ENCODE measurements around the gene TUBB1. TPM values are rescaled to one million over a fixed set of nuclear protein-coding genes. Genes with fewer than 3 reads are reported as not detected.
A peak's percentile ranks its signal among the peaks of the same experiment; 100 is the strongest.
"Not testable (repeated sequence)": the region's sequence is repeated elsewhere in the genome, so short reads cannot be mapped to it uniquely, and the experiment has no call there.

TUBB1 gene
- polyA plus RNA-seq, 1 experiment, result 0.01 TPM

- Histone ChIP-seq H3K27me3 (ENCODE audit: control insufficient read depth, insufficient read depth, low read length) (no peaks in the 10 kb centered on the region), H3K4me3 (ENCODE audit: low read depth, low read length) (peak overlapping the region; percentile 86), H3K36me3 (ENCODE audit: control insufficient read depth, insufficient read depth, low read length) (peaks cover 5% of the 10 kb centered on the region)
- DNase-seq (ENCODE audit: low read depth), result no peak
- ChIA-PET CTCF (no interaction called here), POLR2A (no interaction called here)
- TF ChIP-seq, protein P1, sequence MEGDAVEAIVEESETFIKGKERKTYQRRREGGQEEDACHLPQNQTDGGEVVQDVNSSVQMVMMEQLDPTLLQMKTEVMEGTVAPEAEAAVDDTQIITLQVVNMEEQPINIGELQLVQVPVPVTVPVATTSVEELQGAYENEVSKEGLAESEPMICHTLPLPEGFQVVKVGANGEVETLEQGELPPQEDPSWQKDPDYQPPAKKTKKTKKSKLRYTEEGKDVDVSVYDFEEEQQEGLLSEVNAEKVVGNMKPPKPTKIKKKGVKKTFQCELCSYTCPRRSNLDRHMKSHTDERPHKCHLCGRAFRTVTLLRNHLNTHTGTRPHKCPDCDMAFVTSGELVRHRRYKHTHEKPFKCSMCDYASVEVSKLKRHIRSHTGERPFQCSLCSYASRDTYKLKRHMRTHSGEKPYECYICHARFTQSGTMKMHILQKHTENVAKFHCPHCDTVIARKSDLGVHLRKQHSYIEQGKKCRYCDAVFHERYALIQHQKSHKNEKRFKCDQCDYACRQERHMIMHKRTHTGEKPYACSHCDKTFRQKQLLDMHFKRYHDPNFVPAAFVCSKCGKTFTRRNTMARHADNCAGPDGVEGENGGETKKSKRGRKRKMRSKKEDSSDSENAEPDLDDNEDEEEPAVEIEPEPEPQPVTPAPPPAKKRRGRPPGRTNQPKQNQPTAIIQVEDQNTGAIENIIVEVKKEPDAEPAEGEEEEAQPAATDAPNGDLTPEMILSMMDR (IDR thresholded peaks at IDR 0.05; ENCODE audit: insufficient read depth, low read depth, low read length), result no peak
Observed at GRCh38 chr20:59007665-59008511, 11.3 kb upstream of the TUBB1 start.

DNA sequence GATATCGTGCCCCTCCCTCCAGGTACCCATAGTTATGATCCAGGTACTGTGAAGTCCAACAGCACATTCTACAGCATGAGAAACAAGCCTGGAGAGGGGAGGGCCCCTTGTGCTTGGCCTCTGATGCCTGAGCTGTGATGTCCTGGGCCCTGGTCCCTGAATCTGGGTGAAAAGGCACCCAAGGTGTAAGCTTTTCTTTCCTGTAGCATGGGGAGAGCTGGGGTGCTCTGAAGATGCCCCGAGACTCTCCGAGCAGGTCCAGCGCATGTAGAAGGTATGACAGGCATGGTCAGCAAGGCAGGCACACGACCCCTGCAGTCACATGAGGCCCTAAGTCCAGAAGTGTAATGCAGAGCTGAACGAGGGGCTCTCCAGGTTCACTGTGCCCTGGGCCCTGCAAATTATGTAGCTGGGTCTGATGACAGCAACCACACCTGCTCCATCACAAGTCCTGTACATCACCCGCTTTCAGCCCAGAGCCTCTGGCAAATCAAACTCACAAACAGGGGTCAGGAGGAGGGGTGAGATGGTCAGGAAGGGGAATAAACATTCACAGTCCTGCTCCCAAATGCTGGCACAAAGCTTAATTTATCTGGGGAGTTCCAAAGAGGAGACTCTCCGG lies 10.4 kb upstream of the TUBB1 start:
- no peaks in the 10 kb centered on the region for H3K27me3 ChIP-seq (ENCODE audit: control insufficient read depth, insufficient read depth, low read length)
- no peak overlapping the region for H3K4me3 ChIP-seq (ENCODE audit: low read depth, low read length)
- ChIA-PET POLR2A (no interaction called here), CTCF (interaction anchor here (0.8 kb wide), 1 partner anchor 18 kb away, joined by 3 read pairs; no protein-coding TSS in a partner anchor)
- TF ChIP-seq, protein P1 (IDR thresholded peaks at IDR 0.05; ENCODE audit: insufficient read depth, low read depth, low read length), result no peak
- peaks cover 3% of the 10 kb centered on the region for H3K36me3 ChIP-seq (ENCODE audit: control insufficient read depth, insufficient read depth, low read length)
- no peak for DNase-seq (ENCODE audit: low read depth)

DNA sequence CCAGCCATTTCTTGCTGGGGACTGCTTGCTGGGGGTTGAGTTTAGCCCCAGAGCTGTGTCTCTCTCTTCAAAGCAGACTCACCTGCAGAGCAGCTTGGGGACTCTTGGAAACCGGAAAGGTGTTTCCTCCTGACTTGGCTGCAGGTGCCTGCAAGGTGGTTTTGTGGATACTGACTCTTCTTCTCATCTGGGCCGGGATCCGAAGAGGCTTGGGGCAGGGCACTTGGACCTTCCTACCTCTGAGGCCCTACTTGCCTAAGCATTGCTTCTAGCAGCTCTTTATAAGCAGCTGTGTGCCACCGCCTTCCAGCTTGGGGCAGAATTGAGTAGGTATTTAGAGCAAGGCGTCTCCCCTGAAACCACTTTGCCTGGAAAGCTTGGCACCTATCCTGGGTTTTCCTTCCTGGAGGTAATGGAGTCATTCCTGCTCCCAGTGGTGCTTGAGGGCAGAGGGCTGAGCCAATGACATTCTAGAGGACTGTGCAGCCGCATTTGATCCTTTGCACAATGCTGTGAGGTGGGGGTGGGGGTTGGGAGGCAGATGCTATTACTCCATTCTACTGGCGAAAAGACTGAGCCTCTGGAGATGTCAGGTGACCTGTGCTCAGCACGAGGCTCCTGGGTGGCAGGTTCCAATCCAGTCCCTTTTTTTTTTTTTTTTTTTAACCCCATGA lies 8.8 kb upstream of the TUBB1 start:
- POLR2A ChIA-PET, result no interaction called here
- CTCF ChIA-PET, result interaction anchor here (0.9 to 1.1 kb wide), 3 partner anchors 13 to 25 kb away, joined by 3 read pairs; no protein-coding TSS in a partner anchor
- DNase-seq (ENCODE audit: low read depth), result no peak

GRCh38 chr20:59010995-59011873 lies 8.0 kb upstream of the TUBB1 start:
- DNase-seq (ENCODE audit: low read depth), result peak; percentile 75
- ChIA-PET POLR2A (interaction anchor here (0.6 kb wide), 1 partner anchor 128 kb away, joined by 3 read pairs; no protein-coding TSS in a partner anchor), CTCF (interaction anchor here (0.9 to 1.1 kb wide), 2 partner anchors 16 to 26 kb away, joined by 3 read pairs; no protein-coding TSS in a partner anchor)
- no peak overlapping the region for H3K4me3 ChIP-seq (ENCODE audit: low read depth, low read length)
- H3K27me3 ChIP-seq (ENCODE audit: control insufficient read depth, insufficient read depth, low read length), result no peaks in the 10 kb centered on the region
- H3K36me3 ChIP-seq (ENCODE audit: control insufficient read depth, insufficient read depth, low read length), result no peaks in the 10 kb centered on the region
- TF ChIP-seq, protein P1 (IDR thresholded peaks at IDR 0.05; ENCODE audit: insufficient read depth, low read depth, low read length), result no peak

More for the DNA sequence above, 8.8 kb upstream of the TUBB1 start:
- H3K36me3 ChIP-seq (ENCODE audit: control insufficient read depth, insufficient read depth, low read length), result no peaks in the 10 kb centered on the region
- no peak overlapping the region for H3K4me3 ChIP-seq (ENCODE audit: low read depth, low read length)
- TF ChIP-seq, protein P1 (IDR thresholded peaks at IDR 0.05; ENCODE audit: insufficient read depth, low read depth, low read length), result no peak
- no peaks in the 10 kb centered on the region for H3K27me3 ChIP-seq (ENCODE audit: control insufficient read depth, insufficient read depth, low read length)

DNA sequence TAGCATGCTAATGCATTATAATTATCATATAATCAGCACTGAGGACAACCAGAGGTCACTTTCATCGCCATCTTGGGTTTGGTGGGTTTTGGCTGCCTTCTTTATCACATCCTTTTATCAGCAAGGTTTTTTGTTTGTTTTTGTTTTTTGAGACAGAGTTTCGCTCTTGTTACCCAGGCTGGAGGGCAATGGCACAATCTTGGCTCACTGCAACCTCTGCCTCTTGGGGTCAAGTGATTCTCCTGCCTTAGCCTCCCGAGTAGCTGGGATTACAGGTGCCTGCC lies 7.4 kb upstream of the TUBB1 start:
- H3K36me3 ChIP-seq (ENCODE audit: control insufficient read depth, insufficient read depth, low read length); POLR2A ChIA-PET; H3K4me3 ChIP-seq (ENCODE audit: low read depth, low read length); CTCF ChIA-PET; DNase-seq (ENCODE audit: low read depth); H3K27me3 ChIP-seq (ENCODE audit: control insufficient read depth, insufficient read depth, low read length): not testable (repeated sequence)
